Left renal cortex interstitium (tissue), 4 donors: ENCODE results near the gene C4orf51. TPM values are rescaled to one million over a fixed set of nuclear protein-coding genes. Genes with fewer than 3 reads are reported as not detected.

Source experiments
- DNase-seq, 4 donors: peaks; one replicate each; pipeline ENCODE4 v3.0.0-alpha.2; 2013; ENCODE audit warnings: low read depth in 4 of 4, low spot score in 2 of 4, missing footprints in 1 of 4
- polyA plus RNA-seq, 4 donors: library from polyadenylated mRNA; unstranded; fragments of 120-200 nt; gene quantifications; one replicate each; pipeline ENCODE4 v1.2.1, GENCODE V29; 2013; ENCODE audit not compliant: insufficient read length in 4 of 4

Gene C4orf51
- polyA plus RNA-seq, 4 donors: not detected

DNA sequence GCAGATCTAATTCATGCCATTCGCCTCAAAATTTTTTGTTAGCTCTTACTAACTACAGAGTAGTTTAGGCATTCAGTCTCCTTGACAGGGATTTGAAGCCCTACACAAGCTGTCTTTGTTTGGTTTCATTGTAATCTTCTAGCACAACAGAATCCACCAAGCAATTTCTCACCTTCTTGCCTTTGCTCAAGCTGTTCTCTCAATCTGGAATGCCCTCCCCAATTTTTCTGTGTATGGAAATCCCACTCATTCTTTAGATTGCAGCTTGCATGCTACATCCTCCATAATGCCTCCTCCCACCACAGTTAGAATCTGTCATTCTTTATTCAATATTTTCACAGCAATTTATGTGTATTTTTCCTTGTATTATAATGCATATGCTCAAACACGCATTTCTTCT, 63.7 kb downstream of the C4orf51 start:
- DNase-seq: no peak

DNA sequence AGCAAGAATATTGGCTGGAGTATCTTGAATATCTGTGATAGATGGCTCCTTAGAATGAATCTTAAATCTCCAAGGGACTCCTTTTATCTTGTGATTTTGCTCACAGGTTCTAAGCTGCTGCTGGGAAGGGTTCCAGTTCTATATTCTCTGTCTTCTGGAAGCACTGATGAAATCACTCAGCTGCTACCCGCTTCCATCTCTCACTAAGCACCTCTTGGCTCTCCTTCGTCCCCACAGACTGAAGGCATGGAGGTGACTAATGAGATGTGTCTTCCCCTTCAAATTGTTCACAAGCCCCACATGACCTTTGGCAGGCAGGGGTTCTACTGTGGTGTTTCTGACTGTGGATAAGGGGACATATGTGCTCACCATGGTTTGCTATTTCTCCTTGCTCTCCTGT, 75.9 kb downstream of the C4orf51 start:
- DNase-seq: no peak

DNA sequence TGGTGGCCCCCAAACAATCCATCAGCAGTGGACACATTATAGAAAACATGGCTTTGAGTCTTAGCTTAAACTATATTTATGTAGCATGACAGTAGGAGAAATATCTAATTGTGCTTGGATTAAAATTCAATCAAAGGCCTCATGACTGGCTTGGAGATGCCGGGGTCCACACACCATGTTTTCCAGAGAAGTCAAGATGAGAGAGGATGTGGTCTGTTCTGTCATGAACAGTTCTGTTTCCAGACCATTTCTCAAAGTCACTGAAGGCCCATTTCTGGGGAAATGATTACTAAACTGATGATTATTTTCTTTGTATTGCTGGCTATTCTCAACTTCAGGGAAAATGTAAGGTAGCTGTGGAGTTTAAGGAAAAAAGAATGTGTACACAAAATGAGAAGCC, 76.3 kb downstream of the C4orf51 start:
- no peak for DNase-seq

DNA sequence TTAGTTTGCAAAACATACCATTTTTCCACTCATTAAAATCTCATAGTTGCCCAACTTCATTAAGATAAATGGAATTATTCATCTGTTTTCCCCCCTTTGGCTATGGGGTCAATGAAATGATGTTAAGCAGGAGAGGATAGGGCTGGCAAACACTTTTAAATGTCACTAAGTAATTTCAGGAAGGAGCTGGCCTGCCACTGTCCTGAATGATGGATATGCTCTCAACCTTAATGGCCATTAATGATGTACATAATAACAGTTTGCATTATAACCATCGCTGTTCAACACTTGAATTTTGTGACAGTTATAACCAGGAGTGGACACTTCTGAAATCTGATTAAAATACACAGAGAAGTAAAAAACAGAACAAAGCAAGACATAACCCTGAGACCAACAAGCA, 77.2 kb downstream of the C4orf51 start:
- DNase-seq: no peak

DNA sequence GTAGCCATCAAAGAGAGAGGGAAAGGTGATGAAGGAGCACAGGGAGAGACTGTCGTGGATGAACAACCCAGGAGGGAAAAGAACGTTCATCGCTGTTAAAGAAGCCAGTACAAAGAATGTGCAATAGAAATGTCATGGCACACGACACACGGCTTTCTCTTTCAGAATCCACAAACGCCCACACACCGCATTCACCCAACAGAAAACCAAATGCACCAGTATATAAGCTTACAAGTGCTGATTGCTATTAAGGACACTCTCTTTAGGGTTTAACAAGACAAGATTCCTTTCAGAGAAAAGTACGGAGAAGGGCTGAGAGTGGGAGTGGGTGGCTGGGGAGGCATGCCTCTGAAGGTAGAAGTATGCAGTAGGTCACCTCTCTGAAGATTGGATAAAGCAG, 80.2 kb downstream of the C4orf51 start:
- DNase-seq: no peak

DNA sequence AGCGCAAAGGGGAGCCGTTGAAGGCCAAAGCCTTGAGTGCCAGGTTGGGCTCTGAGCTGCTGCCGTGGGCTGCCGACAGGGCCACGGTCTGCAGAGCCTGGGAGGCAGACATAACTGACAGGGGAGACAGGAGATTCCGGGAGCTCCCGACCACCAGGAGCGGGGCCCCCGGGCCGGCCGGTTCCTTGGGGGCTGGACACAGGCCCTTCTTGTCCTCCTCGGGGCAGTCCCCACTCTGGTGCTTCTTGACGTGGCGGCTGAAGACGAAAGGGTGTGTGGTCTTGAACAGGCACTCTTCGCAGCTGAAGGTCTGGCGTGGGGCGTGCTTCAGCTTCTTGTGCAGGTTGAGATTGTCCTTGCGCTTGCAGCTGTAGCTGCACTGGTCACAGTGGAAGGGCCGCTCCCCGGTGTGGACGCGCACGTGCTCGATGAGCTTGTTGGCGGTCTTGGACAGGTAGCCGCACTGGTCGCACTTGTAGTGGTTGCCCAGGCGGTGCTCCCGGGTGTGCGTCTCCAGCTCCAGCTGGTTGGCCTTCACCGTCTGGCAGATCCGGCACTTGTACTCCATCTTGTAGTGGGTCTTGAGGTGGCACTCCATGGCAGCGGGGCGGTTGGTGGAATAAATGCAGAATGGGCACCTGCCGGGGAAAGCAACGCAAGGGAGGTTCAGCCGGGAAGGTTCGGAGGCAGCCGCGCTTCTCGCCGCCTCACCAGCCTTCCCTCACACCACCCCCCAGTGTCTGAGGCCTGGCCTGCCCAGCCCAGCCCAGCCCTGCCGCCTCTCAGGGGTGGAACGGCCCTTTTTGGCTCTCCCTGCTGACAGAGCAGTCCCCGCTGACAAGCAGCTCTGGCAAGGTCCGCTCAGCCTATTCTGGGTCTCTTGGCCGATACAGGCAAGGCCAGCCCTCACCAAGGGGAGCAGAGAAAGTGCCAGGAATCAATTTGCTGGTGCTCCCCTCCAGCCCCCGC, 81.3 kb downstream of the C4orf51 start:
- no peak for DNase-seq

DNA sequence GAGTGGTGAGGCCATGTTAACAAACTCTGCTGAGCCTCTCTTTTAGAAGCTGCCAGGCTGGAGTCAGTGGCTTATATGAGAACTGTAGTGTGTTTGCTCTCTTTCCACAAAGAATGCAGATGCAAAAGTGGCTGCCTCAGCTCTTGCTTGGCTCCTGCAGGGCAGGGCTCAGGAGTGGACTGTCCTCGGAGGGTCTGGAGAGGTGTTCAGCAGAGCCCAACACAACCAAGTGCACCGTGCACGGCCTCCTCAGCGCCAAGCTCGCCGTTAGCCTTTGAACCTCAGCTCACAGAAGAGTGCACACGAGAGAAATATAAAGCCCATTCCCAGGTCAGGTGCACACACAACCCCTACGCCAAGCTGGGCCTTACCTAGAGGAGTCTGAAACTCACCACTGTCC, 82.8 kb downstream of the C4orf51 start:
- DNase-seq: no peak

DNA sequence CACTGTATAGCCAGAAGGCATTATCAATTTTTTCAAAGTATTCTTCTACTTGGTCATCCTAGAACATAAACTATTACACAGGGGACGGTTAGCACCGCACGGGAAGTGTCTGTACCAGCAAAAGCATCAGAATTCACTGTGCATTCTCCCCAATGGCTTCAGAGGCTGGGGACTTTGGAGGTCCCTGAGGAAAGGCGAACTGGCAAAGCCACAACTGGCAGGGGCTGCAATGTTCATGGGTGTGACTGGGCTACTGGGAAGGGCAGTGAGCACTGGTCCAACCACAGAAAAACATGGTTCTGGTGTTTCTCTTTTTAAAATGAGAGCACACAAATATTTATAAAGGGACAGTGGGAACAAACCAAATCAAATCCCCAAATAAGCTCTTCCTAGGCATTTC, 83.5 kb downstream of the C4orf51 start:
- DNase-seq: no peak

DNA sequence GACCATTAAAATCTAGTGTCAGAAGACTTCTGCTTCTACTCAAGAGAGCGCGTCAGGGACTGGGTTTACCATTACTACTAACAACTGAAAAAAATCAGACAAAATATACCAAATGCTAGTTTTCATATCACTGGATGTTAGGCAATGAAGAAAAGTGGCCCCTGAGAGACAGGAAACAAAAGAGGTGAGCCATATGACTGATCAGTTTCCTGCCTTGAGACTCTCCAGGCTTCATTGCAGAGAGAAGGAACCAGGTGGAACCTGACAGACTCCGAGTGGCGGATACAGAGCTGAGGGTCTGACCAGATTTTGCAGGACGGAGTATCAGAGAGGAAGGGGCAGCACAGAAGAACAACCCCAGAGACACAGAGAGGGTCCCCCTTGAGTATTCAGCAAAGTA, 86.3 kb downstream of the C4orf51 start:
- DNase-seq: no peak

DNA sequence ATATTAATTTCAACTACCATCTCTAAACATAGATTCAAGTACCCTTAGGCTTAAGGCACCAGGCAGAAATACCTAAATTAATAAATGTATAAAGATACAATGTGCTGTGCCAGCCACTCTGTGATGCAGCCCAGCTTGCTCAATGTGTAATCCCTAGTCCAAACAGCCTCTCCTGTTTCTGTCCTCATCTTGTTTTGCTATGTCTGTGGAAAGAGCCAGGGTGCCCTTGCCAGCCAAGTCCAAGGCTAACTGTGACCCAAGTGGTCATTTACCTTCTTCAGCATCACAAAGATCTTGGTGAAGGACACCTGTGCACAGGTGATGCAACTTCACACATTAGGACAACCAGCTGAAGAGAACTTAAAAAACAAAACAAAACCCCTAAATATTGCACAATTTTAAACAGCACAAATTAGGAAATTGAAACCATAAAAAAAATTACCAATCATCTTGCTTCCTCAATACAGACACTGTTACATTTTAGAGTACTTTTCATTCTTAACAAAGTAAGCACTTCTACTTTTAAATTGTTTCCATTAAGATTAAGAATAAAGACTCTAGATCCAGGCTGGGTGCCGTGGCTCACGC, 89.6 kb downstream of the C4orf51 start:
- no peak for DNase-seq

DNA sequence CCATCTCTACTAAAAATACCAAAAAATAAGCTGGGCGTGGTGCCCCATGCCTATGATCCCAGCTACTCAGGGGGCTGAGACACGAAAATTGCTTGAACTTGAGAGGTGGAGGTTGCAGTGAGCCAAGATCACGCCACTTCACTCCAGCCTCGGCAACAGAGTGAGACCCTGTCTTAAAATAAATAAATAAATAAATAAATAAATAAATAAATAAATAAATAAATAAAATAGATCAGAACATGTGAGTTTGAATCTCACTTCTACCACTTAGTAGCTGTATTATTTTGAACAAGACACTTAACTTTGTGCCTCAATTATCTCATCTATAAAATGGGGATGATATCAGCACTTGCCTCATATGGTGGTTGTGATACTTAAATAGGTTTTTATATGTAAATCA, 90.2 kb downstream of the C4orf51 start:
- DNase-seq: no peak

DNA sequence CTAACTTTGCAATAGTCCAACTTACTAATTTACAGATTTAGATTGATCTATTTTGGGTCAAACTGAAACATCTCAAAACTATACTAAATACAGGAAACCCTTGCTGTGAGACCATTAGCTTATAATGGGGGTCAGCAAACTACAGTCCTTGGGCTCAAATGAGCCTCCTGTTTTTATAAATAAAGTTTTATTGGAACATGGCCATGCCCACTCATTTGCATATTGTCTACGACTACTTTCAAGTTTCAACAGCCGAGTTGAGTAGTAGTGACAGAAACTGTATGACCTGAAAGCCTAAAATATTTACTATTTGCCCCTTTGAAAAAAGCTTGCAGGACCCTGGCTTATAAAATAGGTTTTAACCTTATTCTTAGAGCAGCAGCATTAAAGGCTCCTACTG, 92.4 kb downstream of the C4orf51 start:
- no peak for DNase-seq

DNA sequence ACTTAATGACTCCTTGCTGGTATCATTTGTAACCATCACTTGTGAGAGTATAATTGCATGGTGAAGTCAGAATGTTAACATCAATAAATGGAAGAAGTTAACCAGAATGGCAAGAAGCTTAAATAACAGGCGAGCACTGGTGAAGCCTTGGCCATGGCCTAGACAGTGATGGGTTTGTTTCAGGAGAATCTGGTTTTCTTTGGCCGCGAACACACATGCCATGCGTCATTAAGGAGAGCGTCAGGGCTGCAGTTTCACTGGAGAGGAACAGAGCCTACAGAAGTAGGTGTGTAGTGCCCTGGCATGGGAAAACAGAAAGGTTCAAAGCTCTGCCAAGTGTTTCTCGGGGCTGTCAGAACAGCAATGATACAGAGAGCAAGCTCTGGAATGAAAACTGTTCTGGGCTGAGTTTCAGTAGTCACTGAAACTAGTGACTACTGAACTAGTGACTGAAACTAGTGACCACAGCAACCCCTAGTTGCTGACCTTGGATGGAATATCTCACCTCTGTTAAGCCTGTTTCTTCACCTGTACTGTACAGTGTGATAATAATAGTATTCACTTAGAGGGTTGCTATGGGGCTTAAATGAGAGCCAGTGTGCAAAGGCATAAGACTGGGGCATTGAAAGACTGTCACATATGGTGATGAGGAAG, 93.8 kb downstream of the C4orf51 start:
- DNase-seq: no peak

DNA sequence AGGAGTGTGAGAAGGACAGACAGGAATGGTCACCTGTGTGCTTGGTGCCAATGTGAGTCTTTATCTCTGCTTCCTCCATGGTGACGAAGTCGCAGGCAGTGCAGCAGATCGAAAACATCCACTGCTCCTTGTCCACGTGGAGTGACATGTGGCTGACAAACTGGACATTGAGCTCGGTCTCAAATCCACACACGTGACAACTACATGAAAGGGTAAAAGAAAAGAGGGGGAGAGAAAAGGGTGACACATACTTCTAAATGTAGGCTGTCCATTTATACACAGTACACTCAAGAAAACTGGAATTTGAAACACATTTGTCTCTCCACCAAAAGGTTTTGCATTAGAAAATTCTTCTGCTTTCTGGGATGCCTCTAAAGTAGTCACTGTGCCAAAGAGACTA, 94.5 kb downstream of the C4orf51 start:
- no peak for DNase-seq

DNA sequence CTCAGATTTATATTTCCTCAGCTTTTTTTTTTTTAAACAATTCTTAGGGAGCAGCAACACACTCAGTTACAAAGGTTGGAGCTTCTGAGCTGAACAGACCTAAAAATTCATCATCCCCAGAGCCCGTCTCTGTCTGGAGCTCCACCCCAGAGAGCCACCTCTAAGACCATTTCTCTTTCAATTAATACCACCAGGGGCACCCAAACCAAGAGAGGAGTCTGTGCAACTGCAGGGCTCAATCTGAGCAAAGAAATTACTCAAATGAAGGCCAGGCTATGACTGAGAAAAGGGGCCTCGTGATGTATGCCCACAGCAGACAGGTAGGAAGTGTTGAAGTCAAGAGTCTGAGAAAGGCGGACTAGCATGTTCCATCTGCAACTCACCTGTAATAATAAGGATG, 95.5 kb downstream of the C4orf51 start:
- no peak for DNase-seq

DNA sequence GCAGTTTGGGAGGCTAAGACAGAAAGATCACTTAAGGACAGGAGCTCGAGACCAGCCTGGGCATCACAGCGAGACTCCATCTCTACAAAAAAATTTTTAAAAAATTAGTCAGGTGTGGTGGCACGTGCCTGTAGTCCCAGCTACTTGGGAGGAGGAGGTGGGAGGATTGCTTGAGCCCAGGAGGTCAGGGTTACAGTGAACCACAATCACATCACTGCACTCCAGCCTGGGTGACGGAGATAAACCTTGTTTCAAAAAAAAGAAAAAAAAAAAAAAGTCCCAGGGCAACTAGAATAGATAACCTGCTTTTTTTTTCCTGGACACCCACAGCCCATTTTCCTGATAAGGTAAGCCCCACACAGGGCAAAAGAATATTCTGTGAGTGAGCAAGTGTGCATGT, 96.3 kb downstream of the C4orf51 start:
- no peak for DNase-seq

DNA sequence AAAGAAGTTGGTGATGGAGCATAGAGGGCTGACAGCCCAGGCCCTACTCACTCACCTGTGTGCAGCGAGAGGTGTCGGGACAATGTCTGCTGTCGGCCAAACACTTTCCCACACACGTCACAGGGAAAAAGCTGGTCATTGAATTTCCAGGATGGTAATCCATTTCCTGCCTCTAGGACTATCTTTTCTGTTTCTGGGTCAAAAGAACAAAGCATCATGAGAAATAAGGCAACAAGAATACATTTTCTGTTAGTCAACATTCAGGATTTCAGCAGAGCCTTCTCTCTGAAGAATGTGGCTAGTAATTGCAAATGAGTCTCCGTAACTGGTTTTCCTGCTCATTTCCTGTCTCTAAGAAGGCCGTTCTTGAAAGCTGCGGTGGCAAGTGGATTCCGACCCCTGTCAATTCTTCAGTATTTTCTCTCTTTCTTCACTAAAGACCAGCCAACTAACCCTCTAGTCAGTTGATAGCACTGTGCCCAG, 99.4 kb downstream of the C4orf51 start:
- no peak for DNase-seq

DNA sequence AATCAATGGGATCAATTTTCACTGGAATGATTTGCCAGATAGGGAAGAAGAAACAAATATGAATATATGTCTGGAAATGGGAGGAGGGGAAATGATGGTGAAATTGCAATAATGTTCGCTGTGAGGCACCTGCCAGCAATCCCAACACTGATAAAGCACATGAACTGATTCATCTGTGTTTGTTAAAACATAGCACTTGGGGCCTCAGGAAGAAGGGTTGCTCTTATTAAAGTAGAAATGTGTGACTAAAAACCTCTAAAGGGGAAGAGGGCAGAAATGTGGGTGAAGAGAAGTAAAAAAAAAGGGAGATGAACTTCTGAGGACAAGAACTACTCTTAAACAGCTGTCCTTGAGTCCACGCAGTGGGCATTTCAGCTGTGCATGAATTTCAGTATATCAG, 101.4 kb downstream of the C4orf51 start:
- no peak for DNase-seq
